ENCODE measurements around the gene TM4SF20. TPM values are rescaled to one million over a fixed set of nuclear protein-coding genes. Genes with fewer than 3 reads are reported as not detected.

Gene TM4SF20
- total and polyA plus RNA-seq, 4 donors, result 0.09 TPM; not detected in 3

- H3K9me3 ChIP-seq (ENCODE audit: control insufficient read depth in 4 of 4, insufficient read depth in 3 of 4, low read length in 3 of 4), result no peaks in the 10 kb centered on the region
- H3K36me3 ChIP-seq (ENCODE audit: control insufficient read depth in 4 of 4, insufficient read depth in 4 of 4, low read length in 4 of 4), result no peaks in the 10 kb centered on the region
- WGBS, 2 donors, result 53 to 59% methylated on average over 6 of the region's 6 CpGs
- no peaks in the 10 kb centered on the region for H3K4me1 ChIP-seq (ENCODE audit: control insufficient read depth in 5 of 5, insufficient read depth in 5 of 5, low read length in 5 of 5)
- no peaks in the 10 kb centered on the region for H3K27me3 ChIP-seq (ENCODE audit: control insufficient read depth in 3 of 3, insufficient read depth in 3 of 3, low read length in 2 of 3)
- H3K9ac ChIP-seq (ENCODE audit: insufficient read depth in 1 of 2, low read length in 2 of 2), result no peak overlapping the region
- DNase-seq, result no peak
- TF ChIP-seq CTCF (IDR thresholded peaks at IDR 0.05; ENCODE audit: control extremely low read depth, extremely low read depth), result no peak
- H3K27ac ChIP-seq (ENCODE audit: low read depth in 1 of 2, low read length in 1 of 2), result no peak overlapping the region
- no peak overlapping the region for H3K4me3 ChIP-seq
- ATAC-seq (ENCODE audit: insufficient read depth, low FRiP score), result no peak
Observed at GRCh38 chr2:227374158-227374557, 4.9 kb downstream of the TM4SF20 start.

DNA sequence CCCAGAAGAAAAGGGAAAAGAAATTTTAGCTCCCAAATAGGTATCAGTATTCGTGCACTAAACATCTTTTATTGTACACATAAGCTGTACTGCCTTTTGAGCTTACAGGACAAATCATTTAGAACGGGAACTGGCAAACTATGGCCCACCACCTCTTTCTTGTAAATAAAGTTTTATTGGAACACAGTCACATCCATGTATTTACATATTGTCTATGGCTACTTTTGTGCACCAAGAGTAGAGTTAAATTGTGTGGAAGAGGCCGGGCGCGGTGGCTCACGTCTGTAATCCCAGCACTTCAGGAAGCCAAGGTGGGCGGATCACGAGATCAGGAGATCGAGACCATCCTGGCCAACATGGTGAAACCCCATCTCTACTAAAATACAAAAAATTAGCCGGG, 5.7 kb downstream of the TM4SF20 start:
- DNase-seq, result no peak
- WGBS, 2 donors, result 88 to 90% methylated on average over 10 of the region's 10 CpGs
- Histone ChIP-seq H3K36me3 (ENCODE audit: control insufficient read depth in 4 of 4, insufficient read depth in 4 of 4, low read length in 4 of 4) (no peaks in the 10 kb centered on the region), H3K9ac (ENCODE audit: insufficient read depth in 1 of 2, low read length in 2 of 2) (no peak overlapping the region), H3K4me3 (no peak overlapping the region), H3K9me3 (ENCODE audit: control insufficient read depth in 4 of 4, insufficient read depth in 3 of 4, low read length in 3 of 4) (no peaks in the 10 kb centered on the region), H3K27me3 (ENCODE audit: control insufficient read depth in 3 of 3, insufficient read depth in 3 of 3, low read length in 2 of 3) (no peaks in the 10 kb centered on the region), H3K4me1 (ENCODE audit: control insufficient read depth in 5 of 5, insufficient read depth in 5 of 5, low read length in 5 of 5) (no peaks in the 10 kb centered on the region), H3K27ac (ENCODE audit: low read depth in 1 of 2, low read length in 1 of 2) (no peak overlapping the region)
- ATAC-seq (ENCODE audit: insufficient read depth, low FRiP score), result no peak
- no peak for TF ChIP-seq CTCF (IDR thresholded peaks at IDR 0.05; ENCODE audit: control extremely low read depth, extremely low read depth)

DNA sequence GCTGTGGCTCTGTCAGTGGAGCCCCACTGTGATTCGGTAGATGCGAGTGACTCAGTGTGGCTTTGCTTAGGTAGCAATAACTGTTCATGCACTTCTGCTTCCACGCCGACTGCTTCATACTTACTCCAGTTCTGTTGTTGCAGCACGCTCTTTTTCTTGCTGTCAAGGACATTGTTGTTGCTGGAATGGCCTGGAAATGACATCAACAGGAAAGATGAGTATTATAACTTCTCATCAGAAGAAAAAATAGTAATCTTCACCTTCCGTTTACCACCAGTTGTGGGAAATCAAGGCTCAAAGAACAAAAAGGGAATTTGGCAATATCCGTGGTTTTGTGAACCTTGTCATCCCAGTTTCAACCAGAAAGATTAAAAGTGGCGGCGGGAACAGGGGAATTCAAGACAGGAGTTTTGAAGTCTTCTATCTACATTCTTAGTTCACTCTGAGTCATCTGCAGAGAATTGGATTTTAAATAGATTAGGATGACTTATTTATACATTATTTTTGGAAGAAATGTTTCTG, 8.3 kb downstream of the TM4SF20 start:
- Histone ChIP-seq H3K36me3 (ENCODE audit: control insufficient read depth in 4 of 4, insufficient read depth in 4 of 4, low read length in 4 of 4) (no peaks in the 10 kb centered on the region), H3K9me3 (ENCODE audit: control insufficient read depth in 4 of 4, insufficient read depth in 3 of 4, low read length in 3 of 4) (no peaks in the 10 kb centered on the region), H3K4me3 (no peak overlapping the region), H3K27me3 (ENCODE audit: control insufficient read depth in 3 of 3, insufficient read depth in 3 of 3, low read length in 2 of 3) (no peaks in the 10 kb centered on the region), H3K9ac (ENCODE audit: insufficient read depth in 1 of 2, low read length in 2 of 2) (no peak overlapping the region), H3K27ac (ENCODE audit: low read depth in 1 of 2, low read length in 1 of 2) (no peak overlapping the region), H3K4me1 (ENCODE audit: control insufficient read depth in 5 of 5, insufficient read depth in 5 of 5, low read length in 5 of 5) (no peaks in the 10 kb centered on the region)
- DNase-seq (no peak), ATAC-seq (ENCODE audit: insufficient read depth, low FRiP score) (peak; percentile 30)
- 32 to 58% methylated on average over 9 of the region's 9 CpGs for WGBS, 2 donors
- no peak for TF ChIP-seq CTCF (IDR thresholded peaks at IDR 0.05; ENCODE audit: control extremely low read depth, extremely low read depth)

DNA sequence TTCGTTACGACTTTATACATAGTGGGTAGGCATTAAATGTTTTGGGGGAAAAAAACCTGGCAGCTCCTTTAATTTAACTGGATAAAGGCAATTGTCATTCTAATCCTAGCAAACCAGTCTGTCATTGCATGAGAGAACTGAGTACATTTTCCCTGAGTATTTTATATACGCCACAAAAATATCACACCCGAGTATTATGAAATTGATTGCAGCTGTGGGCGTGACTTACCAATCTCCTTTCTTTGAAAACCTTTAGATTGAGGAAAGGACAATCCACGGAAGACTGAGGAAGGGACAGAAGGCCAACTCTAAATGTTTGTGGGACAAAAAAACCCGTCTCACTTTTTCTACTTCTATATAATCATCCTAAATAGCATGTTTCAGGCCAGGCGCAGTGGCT, 9.0 kb downstream of the TM4SF20 start:
- no peak for TF ChIP-seq CTCF (IDR thresholded peaks at IDR 0.05; ENCODE audit: control extremely low read depth, extremely low read depth)
- 61 to 76% methylated on average over 8 of the region's 8 CpGs for WGBS, 2 donors
- Histone ChIP-seq H3K4me3 (no peak overlapping the region), H3K27ac (ENCODE audit: low read depth in 1 of 2, low read length in 1 of 2) (no peak overlapping the region), H3K9me3 (ENCODE audit: control insufficient read depth in 4 of 4, insufficient read depth in 3 of 4, low read length in 3 of 4) (no peaks in the 10 kb centered on the region), H3K9ac (ENCODE audit: insufficient read depth in 1 of 2, low read length in 2 of 2) (no peak overlapping the region), H3K36me3 (ENCODE audit: control insufficient read depth in 4 of 4, insufficient read depth in 4 of 4, low read length in 4 of 4) (no peaks in the 10 kb centered on the region), H3K4me1 (ENCODE audit: control insufficient read depth in 5 of 5, insufficient read depth in 5 of 5, low read length in 5 of 5) (no peaks in the 10 kb centered on the region), H3K27me3 (ENCODE audit: control insufficient read depth in 3 of 3, insufficient read depth in 3 of 3, low read length in 2 of 3) (no peaks in the 10 kb centered on the region)
- DNase-seq (no peak), ATAC-seq (ENCODE audit: insufficient read depth, low FRiP score) (no peak)

Measured in lung (tissue), 12 donors.